Right lobe of liver (tissue), 6 donors: ENCODE measurements around the gene DAPK2. TPM values are rescaled to one million over a fixed set of nuclear protein-coding genes. Genes with fewer than 3 reads are reported as not detected.
A peak's percentile ranks its signal among the peaks of the same experiment; 100 is the strongest.

Experiments used
- ATAC-seq, 4 donors: fragments of 200-7000 bp; cut with Tn5 transposase; one replicate each; pipeline ENCODE4 v1.9.1; 2020; ENCODE audit warnings: mild to moderate bottlenecking in 4 of 4, moderate library complexity in 4 of 4
- DNase-seq, 3 donors: peaks; one replicate each; pipeline ENCODE4 v3.0.0-alpha.2; 2020
- H3K27ac ChIP-seq, 3 donors: fragments of 200-600 bp; one replicate each; pipeline ENCODE4 v1.8.0; 2022
- H3K27me3 ChIP-seq, 2 donors: fragments of 200-600 bp; one replicate each; pipeline ENCODE4 v1.8.0; 2022
- H3K36me3 ChIP-seq, 4 donors: fragments of 200-600 bp; sonication (generic) in 1 of 4; one replicate each; pipeline versions ENCODE4 v1.5.1 to v1.8.0; 2017 to 2022; ENCODE audit warnings: control low read depth in 1 of 4
- H3K4me1 ChIP-seq, 4 donors: fragments of 200-600 bp; sonication (generic) in 1 of 4; one replicate each; pipeline versions ENCODE4 v1.5.1 to v1.8.0; 2017 to 2022; ENCODE audit warnings: control low read depth in 1 of 4
- H3K4me3 ChIP-seq, 3 donors: fragments of 200-600 bp; one replicate each; pipeline ENCODE4 v1.8.0; 2022
- H3K9me3 ChIP-seq, 4 donors: fragments of 200-600 bp; sonication (generic) in 1 of 4; one replicate each; pipeline versions ENCODE4 v1.5.1 to v1.8.0; 2017 to 2022; ENCODE audit warnings: control low read depth in 1 of 4
- POLR2A ChIP-seq: fragments of 450-650 bp; IDR thresholded peaks from one replicate; pipeline ENCODE4 v1.6.1; 2017; ENCODE audit warnings: antibody characterized with exemption, mild to moderate bottlenecking
- WGBS: methylation state at CpG from one replicate; pipeline ENCODE4 v1.1.6; 2018; ENCODE audit warnings: low coverage, low lambda C conversion rate; ENCODE audit not compliant: insufficient coverage; ENCODE audit errors: missing lambda C conversion rate; 5-methylcytosine and 5-hydroxymethylcytosine counted together
- intact Hi-C, 2 donors: fragments of 100-400 bp; cut with DNase I; formaldehyde crosslinking; loops; one replicate each; pipeline versions ENCODE4 v1.11.2 to v1.14.1; 2022
- total RNA-seq, 6 experiments: library from RNA; depleted of rRNA in 2 of 6; stranded (reverse); fragments of >200 nt in 2 of 6; fragmentation: NEBNext Ultra II Directional in 3 of 6; extraction: Animal tissue kit (Norgen Biotek cat#: 25700) in 3 of 6; gene quantifications; one replicate each; pipeline versions ENCODE4 v1.1.0 to v1.2.4, GENCODE V29; 2016 to 2023
- TF ChIP-seq, protein P1 (sequence below), 4 donors: fragments of 200-600 bp in 3 of 4; fragments of 450-650 bp in 1 of 4; IDR thresholded peaks; one replicate each; pipeline versions ENCODE4 v1.5.1 to v1.8.0; 2016 to 2022; ENCODE audit warnings: antibody characterized with exemption in 4 of 4, mild to moderate bottlenecking in 2 of 4
- donor health status: DM: no; HTN: yes; CAD: no.
- donor health status: DM: no; HTN: no; CAD: no.
- donor health status: DM: no; HTN: no; CAD: no.
- donor health status: DM: no; HTN: yes; CAD: no.
- donor health status: DM: no; HTN: yes; CAD: no.

The DAPK2 gene
- total RNA-seq, 6 experiments from 2014 or later = 1.5 to 11.5 (median 4.7) TPM

DNA sequence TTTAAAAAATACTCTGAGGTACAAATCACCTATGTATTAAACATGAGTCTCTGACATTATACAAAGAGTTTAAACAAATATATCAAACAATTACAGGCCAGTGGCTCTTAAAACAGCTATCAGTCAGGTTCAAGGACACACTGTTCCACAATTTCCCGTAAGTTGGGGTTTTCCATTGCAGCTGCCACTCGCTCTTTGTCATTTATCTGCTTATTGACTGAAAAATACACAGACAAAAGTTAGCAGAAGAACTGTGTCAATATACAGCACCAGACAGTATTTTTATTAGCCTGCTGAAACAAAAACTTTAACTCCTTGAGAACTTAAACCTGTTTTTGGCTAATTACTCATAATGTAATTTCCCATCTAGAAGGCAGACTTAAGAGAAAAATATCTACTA is 26.5 kb upstream of the DAPK2 start:
- DNase-seq (peak in 1 of 3 donors; percentile 73), ATAC-seq (peak; percentile 44 to 66 (median 54))
- 36% methylated on average over 2 of the region's 2 CpGs for WGBS
- Histone ChIP-seq H3K4me3 (no peak overlapping the region), H3K9me3 (no peaks in the 10 kb centered on the region), H3K36me3 (no peaks in the 10 kb centered on the region), H3K4me1 (peaks cover 0 to 73% (median 27%) of the 10 kb centered on the region in 4 donors), H3K27me3 (no peaks in the 10 kb centered on the region), H3K27ac (peak overlapping the region; percentile 66 to 93 (median 89))
- intact Hi-C loops = no loop called here
- TF ChIP-seq POLR2A = no peak
- TF ChIP-seq, protein P1, sequence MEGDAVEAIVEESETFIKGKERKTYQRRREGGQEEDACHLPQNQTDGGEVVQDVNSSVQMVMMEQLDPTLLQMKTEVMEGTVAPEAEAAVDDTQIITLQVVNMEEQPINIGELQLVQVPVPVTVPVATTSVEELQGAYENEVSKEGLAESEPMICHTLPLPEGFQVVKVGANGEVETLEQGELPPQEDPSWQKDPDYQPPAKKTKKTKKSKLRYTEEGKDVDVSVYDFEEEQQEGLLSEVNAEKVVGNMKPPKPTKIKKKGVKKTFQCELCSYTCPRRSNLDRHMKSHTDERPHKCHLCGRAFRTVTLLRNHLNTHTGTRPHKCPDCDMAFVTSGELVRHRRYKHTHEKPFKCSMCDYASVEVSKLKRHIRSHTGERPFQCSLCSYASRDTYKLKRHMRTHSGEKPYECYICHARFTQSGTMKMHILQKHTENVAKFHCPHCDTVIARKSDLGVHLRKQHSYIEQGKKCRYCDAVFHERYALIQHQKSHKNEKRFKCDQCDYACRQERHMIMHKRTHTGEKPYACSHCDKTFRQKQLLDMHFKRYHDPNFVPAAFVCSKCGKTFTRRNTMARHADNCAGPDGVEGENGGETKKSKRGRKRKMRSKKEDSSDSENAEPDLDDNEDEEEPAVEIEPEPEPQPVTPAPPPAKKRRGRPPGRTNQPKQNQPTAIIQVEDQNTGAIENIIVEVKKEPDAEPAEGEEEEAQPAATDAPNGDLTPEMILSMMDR (IDR thresholded peaks at IDR 0.05) = no peak

DNA sequence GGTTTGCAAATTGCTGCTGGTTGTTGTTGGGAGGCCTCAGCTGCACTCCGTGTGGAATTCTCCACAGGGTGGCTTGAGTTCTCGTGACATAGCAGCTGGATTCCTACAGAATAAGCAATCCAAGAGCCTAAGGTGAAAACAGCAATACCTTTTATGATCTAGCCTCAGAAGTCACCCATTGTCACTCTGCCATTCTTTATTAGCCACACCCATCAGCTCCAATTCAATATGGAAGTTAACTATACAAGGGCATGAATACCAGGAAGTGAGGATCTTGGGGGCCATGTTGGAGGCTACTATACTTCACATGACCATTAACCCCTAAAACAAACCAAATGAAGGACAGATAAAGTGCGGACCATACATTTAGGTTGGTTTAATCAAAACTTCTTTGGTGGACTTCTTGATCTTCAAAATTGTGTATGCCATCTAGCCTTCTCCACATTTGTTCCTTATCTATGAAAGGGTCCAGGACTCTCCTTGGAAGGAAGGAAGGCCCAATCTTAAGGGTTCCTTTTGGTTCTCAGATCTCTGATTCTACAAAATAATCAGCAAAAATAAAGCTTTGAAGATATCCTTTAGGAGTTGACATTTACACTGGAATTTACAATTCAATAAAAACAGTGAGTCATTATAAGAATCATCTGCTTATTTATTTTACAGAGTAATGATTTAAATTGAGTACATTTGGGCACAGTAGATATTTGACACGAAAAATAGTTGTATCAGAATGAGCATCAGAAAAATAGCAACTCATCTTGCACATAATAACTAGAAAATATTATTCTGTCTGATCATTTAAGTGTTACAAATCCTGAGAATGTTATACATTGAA is 25.9 kb upstream of the DAPK2 start:
- H3K36me3 ChIP-seq = no peaks in the 10 kb centered on the region
- H3K27ac ChIP-seq = peak overlapping the region; percentile 66 to 93 (median 89)
- H3K27me3 ChIP-seq = no peaks in the 10 kb centered on the region
- intact Hi-C loops = no loop called here
- ATAC-seq = no peak
- DNase-seq = no peak
- peaks cover 0 to 74% (median 27%) of the 10 kb centered on the region in 4 donors for H3K4me1 ChIP-seq
- TF ChIP-seq POLR2A = no peak
- TF ChIP-seq, protein P1 (IDR thresholded peaks at IDR 0.05) = no peak
- no peak overlapping the region for H3K4me3 ChIP-seq
- 54% methylated on average over 3 of the region's 4 CpGs for WGBS
- no peaks in the 10 kb centered on the region for H3K9me3 ChIP-seq

DNA sequence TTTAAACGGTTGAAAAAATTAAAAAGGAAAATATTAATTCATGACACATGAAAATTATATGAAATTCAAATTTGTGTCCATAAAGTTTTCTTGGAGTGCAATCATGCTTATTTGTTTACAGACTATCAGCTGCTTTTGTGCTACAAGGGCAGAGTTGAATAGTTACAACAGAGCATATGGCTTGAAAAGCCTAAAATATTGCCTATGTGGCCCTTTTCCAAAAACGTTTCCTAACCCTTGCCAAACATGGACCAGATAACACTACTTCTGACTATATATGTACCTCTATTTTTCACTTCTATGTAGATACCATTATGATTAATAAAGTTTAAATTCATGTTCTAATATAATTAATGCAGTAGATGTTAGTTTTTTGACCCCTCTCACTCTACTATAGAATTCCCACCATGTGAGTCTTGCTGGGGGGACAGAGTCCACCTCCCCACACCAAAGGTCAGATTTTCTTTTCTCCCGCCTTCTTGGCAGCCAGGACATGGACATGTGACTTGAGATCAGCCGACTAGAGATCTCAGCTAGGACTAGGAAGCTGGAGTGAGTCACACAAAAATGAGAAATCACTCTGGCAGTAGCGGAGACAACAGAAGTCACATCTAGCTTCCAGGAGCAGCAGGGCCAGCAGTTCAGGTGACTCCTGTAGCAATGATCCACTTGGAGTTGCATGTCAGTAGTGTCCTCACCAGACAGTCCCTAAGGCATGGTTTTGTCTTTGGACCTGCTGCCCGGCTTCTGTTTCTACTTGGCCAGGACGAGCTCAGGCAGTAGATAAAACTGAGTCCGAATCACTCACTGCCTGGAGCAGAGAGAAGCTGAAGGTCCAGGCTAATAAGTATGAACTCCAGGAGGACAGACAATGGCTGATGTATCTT is 24.9 kb upstream of the DAPK2 start:
- Histone ChIP-seq H3K36me3 (no peaks in the 10 kb centered on the region), H3K9me3 (no peaks in the 10 kb centered on the region), H3K4me3 (no peak overlapping the region), H3K4me1 (peaks cover 0 to 74% (median 27%) of the 10 kb centered on the region in 4 donors), H3K27me3 (no peaks in the 10 kb centered on the region), H3K27ac (peak overlapping the region; percentile 66 to 93 (median 89))
- TF ChIP-seq, protein P1 (IDR thresholded peaks at IDR 0.05) = no peak
- TF ChIP-seq POLR2A = peak; percentile 60
- peak; percentile 73 to 83 (median 77) for ATAC-seq
- 16% methylated on average over 8 of the region's 8 CpGs for WGBS
- DNase-seq = peak; percentile 69 to 87 (median 73)
- intact Hi-C loops = no loop called here

DNA sequence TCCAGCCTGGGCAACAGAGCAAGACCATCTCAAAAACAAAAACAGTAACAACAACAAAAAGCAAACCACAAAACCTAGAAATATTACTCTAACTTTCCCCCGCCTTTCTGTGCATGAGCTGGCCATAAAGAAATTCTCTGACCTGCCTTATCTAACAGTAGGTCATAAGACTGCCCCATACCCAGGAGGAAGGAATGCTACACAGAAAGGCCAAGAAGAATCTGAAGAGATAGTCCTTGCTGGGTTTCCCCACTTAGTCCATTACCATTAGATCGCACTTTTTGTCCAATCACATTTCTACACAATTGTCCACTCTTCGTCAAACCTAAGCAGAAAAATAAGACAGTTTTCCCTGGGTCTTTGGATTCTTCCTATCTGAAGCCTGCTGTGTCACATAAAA is 23.8 kb upstream of the DAPK2 start:
- Histone ChIP-seq H3K27ac (peak overlapping the region; percentile 66 to 93 (median 89)), H3K4me3 (no peak overlapping the region), H3K27me3 (no peaks in the 10 kb centered on the region), H3K9me3 (no peaks in the 10 kb centered on the region), H3K36me3 (no peaks in the 10 kb centered on the region), H3K4me1 (peaks cover 0 to 73% (median 27%) of the 10 kb centered on the region in 4 donors)
- ATAC-seq (no peak), DNase-seq (no peak)
- WGBS = 100% methylated on average over 3 of the region's 3 CpGs
- TF ChIP-seq POLR2A = no peak
- TF ChIP-seq, protein P1 (IDR thresholded peaks at IDR 0.05) = no peak
- intact Hi-C loops = no loop called here
